B cell (primary cell): ENCODE data around the gene DTD1.

ENCODE experiments used
- EZH2 ChIP-seq: IDR thresholded peaks from 2 replicates; pipeline ENCODE4 v1.6.1; 2012; ENCODE audit warnings: borderline replicate concordance, low read depth, mild to moderate bottlenecking, moderate library complexity, low read length; ENCODE audit not compliant: insufficient read depth, poor library complexity, severe bottlenecking
- TF ChIP-seq, protein P1 (sequence below): fragments of 200-600 bp; IDR thresholded peaks from one replicate; pipeline ENCODE4 v1.8.0; 2022; ENCODE audit warnings: antibody characterized with exemption, mild to moderate bottlenecking

DNA sequence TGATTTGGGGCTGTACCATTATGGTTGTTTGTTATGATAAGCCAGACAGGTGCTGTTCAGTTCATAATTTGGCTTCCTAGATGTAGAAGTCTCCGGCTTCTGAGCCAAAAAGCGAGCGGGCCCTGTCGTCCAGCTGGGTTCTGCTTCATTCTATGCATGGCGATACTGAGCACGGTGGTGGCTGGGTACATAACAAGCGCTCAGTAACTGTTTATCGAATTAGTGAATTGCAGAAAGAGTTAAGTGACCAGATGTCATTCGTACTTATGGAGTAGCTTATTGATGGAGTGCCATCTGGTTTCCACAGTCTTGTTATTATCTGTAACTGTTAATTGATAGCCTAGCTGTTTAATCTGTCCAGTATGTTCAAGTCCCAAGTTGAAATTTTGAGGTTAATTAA lies 85.0 kb downstream of the DTD1 start:
- TF ChIP-seq, protein P1, sequence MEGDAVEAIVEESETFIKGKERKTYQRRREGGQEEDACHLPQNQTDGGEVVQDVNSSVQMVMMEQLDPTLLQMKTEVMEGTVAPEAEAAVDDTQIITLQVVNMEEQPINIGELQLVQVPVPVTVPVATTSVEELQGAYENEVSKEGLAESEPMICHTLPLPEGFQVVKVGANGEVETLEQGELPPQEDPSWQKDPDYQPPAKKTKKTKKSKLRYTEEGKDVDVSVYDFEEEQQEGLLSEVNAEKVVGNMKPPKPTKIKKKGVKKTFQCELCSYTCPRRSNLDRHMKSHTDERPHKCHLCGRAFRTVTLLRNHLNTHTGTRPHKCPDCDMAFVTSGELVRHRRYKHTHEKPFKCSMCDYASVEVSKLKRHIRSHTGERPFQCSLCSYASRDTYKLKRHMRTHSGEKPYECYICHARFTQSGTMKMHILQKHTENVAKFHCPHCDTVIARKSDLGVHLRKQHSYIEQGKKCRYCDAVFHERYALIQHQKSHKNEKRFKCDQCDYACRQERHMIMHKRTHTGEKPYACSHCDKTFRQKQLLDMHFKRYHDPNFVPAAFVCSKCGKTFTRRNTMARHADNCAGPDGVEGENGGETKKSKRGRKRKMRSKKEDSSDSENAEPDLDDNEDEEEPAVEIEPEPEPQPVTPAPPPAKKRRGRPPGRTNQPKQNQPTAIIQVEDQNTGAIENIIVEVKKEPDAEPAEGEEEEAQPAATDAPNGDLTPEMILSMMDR, result no peak
- TF ChIP-seq EZH2, result no peak
